ENCODE data around the gene CTNND2.
"Not testable (repeated sequence)": the region's sequence is repeated elsewhere in the genome, so short reads cannot be mapped to it uniquely, and the experiment has no call there.

The CTNND2 gene

GRCh38 chr5:11072076-11072475 lies 832.2 kb downstream of the CTNND2 start:
- no peak for DNase-seq

- DNase-seq, result peak; percentile 33
Measured at GRCh38 chr5:11069041-11069440, 835.2 kb downstream of the CTNND2 start.

GRCh38 chr5:11065723-11066122 lies 838.5 kb downstream of the CTNND2 start:
- DNase-seq, result not testable (repeated sequence)

- DNase-seq, result no peak
Measured at GRCh38 chr5:11064763-11065450, 839.3 kb downstream of the CTNND2 start.

GRCh38 chr5:11062397-11062796 lies 841.8 kb downstream of the CTNND2 start:
- peak; percentile 80 for DNase-seq

- DNase-seq, result no peak
Measured at GRCh38 chr5:11056560-11056959, 847.7 kb downstream of the CTNND2 start.

GRCh38 chr5:11054014-11054413 lies 850.2 kb downstream of the CTNND2 start:
- no peak for DNase-seq

- DNase-seq, result no peak
Measured at GRCh38 chr5:11052871-11053270, 851.4 kb downstream of the CTNND2 start.

GRCh38 chr5:11050596-11051304 lies 853.5 kb downstream of the CTNND2 start:
- no peak for DNase-seq

GRCh38 chr5:11048760-11049159 lies 855.5 kb downstream of the CTNND2 start:
- no peak for DNase-seq

GRCh38 chr5:11047625-11048024 lies 856.6 kb downstream of the CTNND2 start:
- DNase-seq, result no peak

GRCh38 chr5:11047030-11047429 lies 857.2 kb downstream of the CTNND2 start:
- DNase-seq, result no peak

- peak; percentile 11 for DNase-seq
Measured at GRCh38 chr5:11046160-11046559, 858.1 kb downstream of the CTNND2 start.

- no peak for DNase-seq
Measured at GRCh38 chr5:11045411-11045810, 858.8 kb downstream of the CTNND2 start.

GRCh38 chr5:11044581-11044980 lies 859.7 kb downstream of the CTNND2 start:
- no peak for DNase-seq

- DNase-seq, result no peak
Measured at GRCh38 chr5:11043881-11044280, 860.4 kb downstream of the CTNND2 start.

- no peak for DNase-seq
Measured at GRCh38 chr5:11040345-11040744, 863.9 kb downstream of the CTNND2 start.

GRCh38 chr5:11038772-11039171 lies 865.5 kb downstream of the CTNND2 start:
- DNase-seq, result no peak

GRCh38 chr5:11037941-11038340 lies 866.3 kb downstream of the CTNND2 start:
- no peak for DNase-seq

GRCh38 chr5:11037080-11037479 lies 867.2 kb downstream of the CTNND2 start:
- no peak for DNase-seq

- DNase-seq, result no peak
Measured at GRCh38 chr5:11030671-11031070, 873.6 kb downstream of the CTNND2 start.

GRCh38 chr5:11027660-11028059 lies 876.6 kb downstream of the CTNND2 start:
- DNase-seq, result no peak

- DNase-seq, result no peak
Measured at GRCh38 chr5:11026543-11026942, 877.7 kb downstream of the CTNND2 start.

- no peak for DNase-seq
Measured at GRCh38 chr5:11023945-11024344, 880.3 kb downstream of the CTNND2 start.

Data from fibroblast of skin of scalp (primary cell).